Breast epithelium (tissue), 4 donors: Measurements from ENCODE around the gene ZNF592. TPM values are rescaled to one million over a fixed set of nuclear protein-coding genes. Genes with fewer than 3 reads are reported as not detected.
"Not testable (repeated sequence)": the region's sequence is repeated elsewhere in the genome, so short reads cannot be mapped to it uniquely, and the experiment has no call there.

Source experiments
- DNase-seq, 2 donors: peaks; one replicate each; pipeline ENCODE4 v3.0.0-alpha.2; 2019; ENCODE audit warnings: low spot score in 2 of 2
- H3K27ac ChIP-seq, 2 donors: fragments of 200-600 bp; sonication (generic) in 1 of 2; one replicate each; pipeline ENCODE4 v1.5.1; 2016 to 2019; ENCODE audit warnings: mild to moderate bottlenecking in 1 of 2
- H3K27me3 ChIP-seq, 2 donors: fragments of 200-600 bp; sonication (generic) in 1 of 2; one replicate each; pipeline versions ENCODE4 v1.5.1 to v1.6.0; 2017 to 2019; ENCODE audit warnings: control low read depth in 1 of 2, mild to moderate bottlenecking in 1 of 2
- H3K36me3 ChIP-seq: fragments of 200-600 bp; one replicate; pipeline ENCODE4 v1.5.1; 2019
- H3K4me1 ChIP-seq, 2 donors: fragments of 200-600 bp; sonication (generic); one replicate each; pipeline ENCODE4 v1.5.1; 2016 to 2019; ENCODE audit warnings: control low read depth in 1 of 2
- H3K4me3 ChIP-seq, 3 donors: fragments of 200-600 bp; sonication (generic); 1 replicate in 2 of 3; 2 replicates in 1 of 3; pipeline ENCODE4 v1.5.1; 2016 to 2019; ENCODE audit warnings: mild to moderate bottlenecking in 3 of 3, moderate library complexity in 2 of 3
- H3K9me3 ChIP-seq, 2 donors: fragments of 200-600 bp; sonication (generic) in 1 of 2; one replicate each; pipeline ENCODE4 v1.5.1; 2016 to 2019; ENCODE audit warnings: control low read depth in 1 of 2
- CTCF ChIP-seq, 3 donors: fragments of 450-650 bp; IDR thresholded peaks; one replicate each; pipeline ENCODE4 v1.5.1; 2016 to 2017; ENCODE audit warnings: antibody characterized with exemption in 3 of 3, mild to moderate bottlenecking in 3 of 3, moderate library complexity in 3 of 3
- POLR2A ChIP-seq: fragments of 450-650 bp; IDR thresholded peaks from one replicate; pipeline ENCODE4 v1.6.1; 2016; ENCODE audit warnings: antibody characterized with exemption, mild to moderate bottlenecking, moderate library complexity
- POLR2AphosphoS5 ChIP-seq, 3 donors: sonication (generic); formaldehyde crosslinking; IDR thresholded peaks; one replicate each; pipeline ENCODE4 v1.6.1; 2017; ENCODE audit warnings: antibody characterized with exemption in 3 of 3
- intact Hi-C: fragments of 100-400 bp; cut with DNase I; formaldehyde crosslinking; loops from one replicate; pipeline ENCODE4 v1.15.1; 2023; ENCODE audit warnings: low total_unique reads
- total RNA-seq, 3 donors: library from RNA; depleted of rRNA; stranded (reverse); fragments of >200 nt; gene quantifications; one replicate each; pipeline ENCODE4 v1.1.0, GENCODE V29; 2016

Gene ZNF592
- total RNA-seq, 3 donors from 2014 or later = 14.1 to 18.4 (median 18.2) TPM

GRCh38 chr15:84842781-84843180 is 94.4 kb downstream of the ZNF592 start:
- no peak for DNase-seq
- intact Hi-C loops = no loop called here
- Histone ChIP-seq H3K36me3 (no peaks in the 10 kb centered on the region), H3K27ac (no peak overlapping the region), H3K4me3 (no peak overlapping the region), H3K27me3 (no peaks in the 10 kb centered on the region), H3K9me3 (no peaks in the 10 kb centered on the region), H3K4me1 (no peaks in the 10 kb centered on the region)
- TF ChIP-seq POLR2AphosphoS5 (IDR thresholded peaks at IDR 0.05) = no peak
- TF ChIP-seq POLR2A = no peak
- no peak for TF ChIP-seq CTCF (IDR thresholded peaks at IDR 0.05)

GRCh38 chr15:84844964-84845363 is 96.6 kb downstream of the ZNF592 start:
- Histone ChIP-seq H3K27ac (peak overlapping the region in 1 of 2 donors; percentile 38), H3K4me1 (no peaks in the 10 kb centered on the region), H3K27me3 (no peaks in the 10 kb centered on the region), H3K4me3 (no peak overlapping the region), H3K9me3 (no peaks in the 10 kb centered on the region), H3K36me3 (no peaks in the 10 kb centered on the region)
- intact Hi-C loops = no loop called here
- no peak for DNase-seq
- no peak for TF ChIP-seq CTCF (IDR thresholded peaks at IDR 0.05)
- no peak for TF ChIP-seq POLR2A
- no peak for TF ChIP-seq POLR2AphosphoS5 (IDR thresholded peaks at IDR 0.05)

- H3K36me3 ChIP-seq, intact Hi-C loops, H3K4me3 ChIP-seq, H3K9me3 ChIP-seq, H3K27me3 ChIP-seq, H3K4me1 ChIP-seq: not testable (repeated sequence)
- DNase-seq = peak; percentile 61 to 66
- TF ChIP-seq CTCF (IDR thresholded peaks at IDR 0.05) = peak; percentile 52 to 75 (median 63)
- peak overlapping the region in 1 of 2 donors; percentile 38 for H3K27ac ChIP-seq
These were observed 97.2 kb downstream of the ZNF592 start for GRCh38 chr15:84845631-84846030.

- Histone ChIP-seq H3K27ac (no peak overlapping the region), H3K9me3 (no peaks in the 10 kb centered on the region), H3K36me3 (no peaks in the 10 kb centered on the region), H3K4me3 (no peak overlapping the region), H3K27me3 (no peaks in the 10 kb centered on the region), H3K4me1 (no peaks in the 10 kb centered on the region)
- no peak for TF ChIP-seq CTCF (IDR thresholded peaks at IDR 0.05)
- TF ChIP-seq POLR2AphosphoS5 (IDR thresholded peaks at IDR 0.05) = no peak
- TF ChIP-seq POLR2A = no peak
- DNase-seq = no peak
- intact Hi-C loops = no loop called here
These were observed 97.9 kb downstream of the ZNF592 start for GRCh38 chr15:84846269-84846668.

GRCh38 chr15:84847382-84847781 is 99.0 kb downstream of the ZNF592 start:
- no peaks in the 10 kb centered on the region for H3K27me3 ChIP-seq
- DNase-seq = no peak
- no peaks in the 10 kb centered on the region for H3K36me3 ChIP-seq
- no peaks in the 10 kb centered on the region for H3K9me3 ChIP-seq
- H3K27ac ChIP-seq = no peak overlapping the region
- H3K4me3 ChIP-seq = no peak overlapping the region
- intact Hi-C loops = no loop called here
- TF ChIP-seq POLR2AphosphoS5 (IDR thresholded peaks at IDR 0.05) (no peak), POLR2A (no peak), CTCF (IDR thresholded peaks at IDR 0.05) (no peak)
- H3K4me1 ChIP-seq = no peaks in the 10 kb centered on the region
